Right lobe of liver (tissue), 6 donors: ENCODE results near the gene PTPRN2. TPM values are rescaled to one million over a fixed set of nuclear protein-coding genes. Genes with fewer than 3 reads are reported as not detected.

Experiments
- ATAC-seq, 4 donors: fragments of 200-7000 bp; cut with Tn5 transposase; one replicate each; pipeline ENCODE4 v1.9.1; 2020; ENCODE audit warnings: mild to moderate bottlenecking in 4 of 4, moderate library complexity in 4 of 4
- DNase-seq, 3 donors: peaks; one replicate each; pipeline ENCODE4 v3.0.0-alpha.2; 2020
- H3K27ac ChIP-seq, 3 donors: fragments of 200-600 bp; one replicate each; pipeline ENCODE4 v1.8.0; 2022
- H3K27me3 ChIP-seq, 2 donors: fragments of 200-600 bp; one replicate each; pipeline ENCODE4 v1.8.0; 2022
- H3K36me3 ChIP-seq, 4 donors: fragments of 200-600 bp; sonication (generic) in 1 of 4; one replicate each; pipeline versions ENCODE4 v1.5.1 to v1.8.0; 2017 to 2022; ENCODE audit warnings: control low read depth in 1 of 4
- H3K4me1 ChIP-seq, 4 donors: fragments of 200-600 bp; sonication (generic) in 1 of 4; one replicate each; pipeline versions ENCODE4 v1.5.1 to v1.8.0; 2017 to 2022; ENCODE audit warnings: control low read depth in 1 of 4
- H3K4me3 ChIP-seq, 3 donors: fragments of 200-600 bp; one replicate each; pipeline ENCODE4 v1.8.0; 2022
- H3K9me3 ChIP-seq, 4 donors: fragments of 200-600 bp; sonication (generic) in 1 of 4; one replicate each; pipeline versions ENCODE4 v1.5.1 to v1.8.0; 2017 to 2022; ENCODE audit warnings: control low read depth in 1 of 4
- POLR2A ChIP-seq: fragments of 450-650 bp; IDR thresholded peaks from one replicate; pipeline ENCODE4 v1.6.1; 2017; ENCODE audit warnings: antibody characterized with exemption, mild to moderate bottlenecking
- whole genome bisulfite sequencing: methylation state at CpG from one replicate; pipeline ENCODE4 v1.1.6; 2018; ENCODE audit warnings: low coverage, low lambda C conversion rate; ENCODE audit not compliant: insufficient coverage; ENCODE audit errors: missing lambda C conversion rate; 5-methylcytosine and 5-hydroxymethylcytosine counted together
- intact Hi-C, 2 donors: fragments of 100-400 bp; cut with DNase I; formaldehyde crosslinking; loops; one replicate each; pipeline versions ENCODE4 v1.11.2 to v1.14.1; 2022
- total RNA-seq, 6 experiments: library from RNA; depleted of rRNA in 2 of 6; stranded (reverse); fragments of >200 nt in 2 of 6; fragmentation: NEBNext Ultra II Directional in 3 of 6; extraction: Animal tissue kit (Norgen Biotek cat#: 25700) in 3 of 6; gene quantifications; one replicate each; pipeline versions ENCODE4 v1.1.0 to v1.2.4, GENCODE V29; 2016 to 2023
- TF ChIP-seq, protein P1 (sequence below), 4 donors: fragments of 200-600 bp in 3 of 4; fragments of 450-650 bp in 1 of 4; IDR thresholded peaks; one replicate each; pipeline versions ENCODE4 v1.5.1 to v1.8.0; 2016 to 2022; ENCODE audit warnings: antibody characterized with exemption in 4 of 4, mild to moderate bottlenecking in 2 of 4
- donor health status: DM: no; HTN: yes; CAD: no.
- donor health status: DM: no; HTN: no; CAD: no.
- donor health status: DM: no; HTN: no; CAD: no.
- donor health status: DM: no; HTN: yes; CAD: no.
- donor health status: DM: no; HTN: yes; CAD: no.

PTPRN2 gene
- total RNA-seq, 6 experiments from 2014 or later = 0.15 to 0.87 (median 0.67) TPM

DNA sequence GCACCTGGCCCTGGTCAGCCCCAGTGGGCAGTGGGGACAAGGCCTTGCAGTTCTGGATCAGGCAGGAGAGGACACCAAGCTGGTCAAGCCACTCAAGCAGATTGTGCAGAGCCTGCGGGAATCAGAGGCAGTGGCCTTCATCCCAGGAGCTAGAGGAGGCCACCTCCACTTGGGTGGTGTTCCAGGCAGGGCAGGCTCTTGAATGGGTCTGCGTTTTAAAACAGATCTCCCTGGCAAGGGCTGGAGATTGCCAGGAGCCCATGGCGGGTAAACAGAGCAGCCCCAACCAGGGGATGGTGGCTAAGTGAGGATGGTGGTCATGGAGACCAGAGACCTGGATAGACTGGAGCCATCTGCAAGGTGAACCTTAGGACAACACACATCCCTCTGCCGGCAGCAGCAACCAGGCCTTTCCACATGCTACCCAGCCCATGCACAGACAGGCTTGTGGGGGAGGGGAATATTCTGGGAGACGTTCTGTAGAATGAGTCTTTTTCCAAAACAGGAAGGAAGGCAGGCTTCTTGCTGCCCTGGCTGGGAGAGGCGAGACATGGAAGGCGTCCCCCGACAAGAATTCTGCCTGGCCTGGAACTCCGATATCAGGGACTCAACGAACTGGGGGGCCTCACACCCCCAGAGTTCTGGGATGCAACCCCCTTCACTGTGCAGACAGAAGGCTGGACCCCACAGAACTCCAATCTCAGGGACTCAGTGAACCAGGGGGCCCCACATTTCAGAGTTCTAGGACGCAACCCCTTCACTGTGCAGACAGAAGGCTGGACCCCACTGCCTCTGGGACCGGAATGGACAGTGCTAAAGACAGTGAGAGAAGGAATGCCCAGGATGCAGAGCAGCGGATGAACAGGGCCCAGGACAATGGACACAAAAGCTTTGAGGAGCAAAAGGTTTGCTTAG lies 264.8 kb downstream of the PTPRN2 start:
- Histone ChIP-seq H3K9me3 (no peaks in the 10 kb centered on the region), H3K4me1 (no peaks in the 10 kb centered on the region), H3K36me3 (no peaks in the 10 kb centered on the region), H3K4me3 (no peak overlapping the region), H3K27me3 (no peaks in the 10 kb centered on the region), H3K27ac (no peak overlapping the region)
- intact Hi-C loops = no loop called here
- DNase-seq (no peak), ATAC-seq (no peak)
- TF ChIP-seq POLR2A = no peak
- TF ChIP-seq, protein P1, sequence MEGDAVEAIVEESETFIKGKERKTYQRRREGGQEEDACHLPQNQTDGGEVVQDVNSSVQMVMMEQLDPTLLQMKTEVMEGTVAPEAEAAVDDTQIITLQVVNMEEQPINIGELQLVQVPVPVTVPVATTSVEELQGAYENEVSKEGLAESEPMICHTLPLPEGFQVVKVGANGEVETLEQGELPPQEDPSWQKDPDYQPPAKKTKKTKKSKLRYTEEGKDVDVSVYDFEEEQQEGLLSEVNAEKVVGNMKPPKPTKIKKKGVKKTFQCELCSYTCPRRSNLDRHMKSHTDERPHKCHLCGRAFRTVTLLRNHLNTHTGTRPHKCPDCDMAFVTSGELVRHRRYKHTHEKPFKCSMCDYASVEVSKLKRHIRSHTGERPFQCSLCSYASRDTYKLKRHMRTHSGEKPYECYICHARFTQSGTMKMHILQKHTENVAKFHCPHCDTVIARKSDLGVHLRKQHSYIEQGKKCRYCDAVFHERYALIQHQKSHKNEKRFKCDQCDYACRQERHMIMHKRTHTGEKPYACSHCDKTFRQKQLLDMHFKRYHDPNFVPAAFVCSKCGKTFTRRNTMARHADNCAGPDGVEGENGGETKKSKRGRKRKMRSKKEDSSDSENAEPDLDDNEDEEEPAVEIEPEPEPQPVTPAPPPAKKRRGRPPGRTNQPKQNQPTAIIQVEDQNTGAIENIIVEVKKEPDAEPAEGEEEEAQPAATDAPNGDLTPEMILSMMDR (IDR thresholded peaks at IDR 0.05) = no peak
- WGBS = 52% methylated on average over 7 of the region's 13 CpGs

DNA sequence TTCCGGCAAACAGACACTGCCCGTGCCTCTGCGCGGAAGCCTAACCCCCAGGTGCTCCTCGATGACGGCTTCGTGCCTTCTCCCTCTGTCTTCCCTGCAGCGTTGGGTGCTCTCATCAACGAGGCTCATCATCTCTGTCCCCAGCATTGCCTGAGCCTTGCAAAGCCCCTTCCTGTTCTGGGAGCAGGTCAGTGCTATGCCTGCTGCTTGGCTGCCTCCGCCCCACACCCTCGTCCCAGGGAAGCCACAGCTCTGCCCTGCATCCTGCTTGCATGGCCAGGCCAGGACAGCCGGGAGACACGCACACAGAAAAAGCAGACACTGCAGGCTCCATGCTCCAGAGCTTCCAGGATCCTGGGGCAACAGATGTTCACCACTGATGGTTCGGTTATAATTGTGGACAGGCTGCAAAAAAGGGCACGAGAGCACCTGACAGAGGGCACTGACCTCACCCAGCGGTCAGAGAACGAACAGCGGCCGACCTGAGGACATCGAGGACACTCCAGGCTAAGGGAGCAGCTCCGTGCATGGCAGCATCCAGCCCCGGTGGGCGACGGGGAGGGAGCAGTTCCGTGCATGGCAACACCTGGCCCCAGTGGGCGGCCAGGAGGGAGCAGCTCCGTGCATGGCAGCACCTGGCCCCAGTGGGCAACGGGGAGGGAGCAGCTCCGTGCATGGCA lies 265.5 kb downstream of the PTPRN2 start:
- no peak overlapping the region for H3K4me3 ChIP-seq
- no peak for DNase-seq
- H3K9me3 ChIP-seq = no peaks in the 10 kb centered on the region
- no peak for TF ChIP-seq POLR2A
- TF ChIP-seq, protein P1 (IDR thresholded peaks at IDR 0.05) = no peak
- H3K4me1 ChIP-seq = no peaks in the 10 kb centered on the region
- no peaks in the 10 kb centered on the region for H3K27me3 ChIP-seq
- intact Hi-C loops = no loop called here
- no peak for ATAC-seq
- H3K27ac ChIP-seq = no peak overlapping the region
- no peaks in the 10 kb centered on the region for H3K36me3 ChIP-seq
- WGBS = 35% methylated on average over 10 of the region's 29 CpGs

DNA sequence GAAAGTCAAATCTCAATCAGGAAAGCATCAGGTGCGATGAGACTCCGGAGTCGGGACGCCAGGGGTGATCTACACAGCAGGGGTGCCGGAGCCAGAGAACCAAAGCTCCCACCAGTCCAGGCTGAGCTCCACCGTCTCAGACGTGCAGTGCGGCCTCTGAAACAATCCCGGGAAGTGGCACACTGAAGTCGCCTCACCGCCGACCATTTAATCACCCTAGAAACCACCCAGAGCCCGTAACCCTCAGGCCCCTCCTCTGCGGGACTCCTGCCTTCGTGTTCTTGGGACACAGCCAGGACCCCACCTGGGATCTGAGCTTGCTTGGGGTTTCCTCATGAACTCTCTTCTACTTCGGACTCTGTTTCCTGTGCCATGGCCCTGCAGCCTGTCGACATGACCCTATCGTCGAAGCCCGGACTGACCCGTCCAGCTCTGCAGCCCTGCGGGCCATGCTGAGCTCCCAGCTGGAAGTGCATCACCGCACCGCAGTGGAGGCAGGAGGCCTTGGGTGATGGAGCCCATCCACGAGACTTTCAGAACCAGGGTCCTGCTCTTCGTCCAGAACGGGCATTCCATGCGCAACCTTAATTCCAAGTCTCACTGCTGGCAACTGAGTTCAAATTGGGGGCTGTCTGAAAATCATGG lies 266.4 kb downstream of the PTPRN2 start:
- ATAC-seq (no peak), DNase-seq (no peak)
- H3K4me1 ChIP-seq = no peaks in the 10 kb centered on the region
- no peaks in the 10 kb centered on the region for H3K9me3 ChIP-seq
- H3K27ac ChIP-seq = no peak overlapping the region
- no peak for TF ChIP-seq POLR2A
- TF ChIP-seq, protein P1 (IDR thresholded peaks at IDR 0.05) = no peak
- intact Hi-C loops = no loop called here
- 86% methylated on average over 7 of the region's 28 CpGs for WGBS
- no peak overlapping the region for H3K4me3 ChIP-seq
- H3K36me3 ChIP-seq = no peaks in the 10 kb centered on the region
- no peaks in the 10 kb centered on the region for H3K27me3 ChIP-seq

DNA sequence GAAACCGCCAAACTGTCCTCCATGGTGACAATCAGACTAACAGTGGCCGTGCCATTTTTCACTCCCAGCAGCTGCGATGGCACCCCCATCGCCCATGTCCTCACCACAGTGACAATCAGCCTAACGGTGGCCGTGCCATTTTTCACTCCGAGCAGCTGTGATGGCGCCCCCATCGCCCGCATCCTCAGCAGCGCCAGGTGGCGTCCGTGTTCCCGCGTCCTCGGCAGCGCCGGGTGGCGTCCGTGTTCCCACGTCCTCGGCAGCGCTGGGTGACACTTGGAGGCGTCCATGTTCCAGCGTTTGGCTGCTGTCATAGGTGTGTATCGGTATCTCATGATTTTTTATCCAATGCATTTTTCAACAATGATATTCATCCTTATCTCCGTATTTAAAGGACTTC lies 267.3 kb downstream of the PTPRN2 start:
- Histone ChIP-seq H3K27me3 (no peaks in the 10 kb centered on the region), H3K9me3 (no peaks in the 10 kb centered on the region), H3K27ac (no peak overlapping the region), H3K4me1 (no peaks in the 10 kb centered on the region), H3K4me3 (no peak overlapping the region), H3K36me3 (no peaks in the 10 kb centered on the region)
- TF ChIP-seq, protein P1 (IDR thresholded peaks at IDR 0.05) = no peak
- TF ChIP-seq POLR2A = no peak
- no peak for ATAC-seq
- 73% methylated on average over 13 of the region's 27 CpGs for WGBS
- DNase-seq = no peak
- intact Hi-C loops = no loop called here
